CD4-positive, CD25-positive, alpha-beta regulatory T cell (primary cell): ENCODE data around the gene NF1. TPM values are rescaled to one million over a fixed set of nuclear protein-coding genes. Genes with fewer than 3 reads are reported as not detected.

Experiments
- ATAC-seq, 2 donors: fragments of 150-1000 bp; cut with Tn5 transposase; one replicate each; pipeline ENCODE4 v1.10.0; 2021; ENCODE audit warnings: low read depth in 2 of 2, moderate number of reproducible peaks in 2 of 2, moderate library complexity in 1 of 2
- DNase-seq, 3 donors: peaks; one replicate each; pipeline versions ENCODE4 v3.0.0 to v3.0.0-alpha.2; 2012 to 2022; ENCODE audit warnings: mixed read lengths in 1 of 3
- H3K27ac ChIP-seq: one replicate; pipeline ENCODE4 v1.7.0; 2013; ENCODE audit warnings: mild to moderate bottlenecking, low read length; ENCODE audit not compliant: insufficient read depth, poor library complexity, severe bottlenecking
- H3K27me3 ChIP-seq: one replicate; pipeline ENCODE4 v1.7.0; 2013; ENCODE audit warnings: low read length; ENCODE audit not compliant: control insufficient read depth, insufficient read depth
- H3K36me3 ChIP-seq: one replicate; pipeline ENCODE4 v1.7.0; 2013; ENCODE audit warnings: mild to moderate bottlenecking, low read length, moderate library complexity; ENCODE audit not compliant: control insufficient read depth, insufficient read depth
- H3K4me1 ChIP-seq: 2 replicates; pipeline ENCODE4 v1.7.0; 2013; ENCODE audit warnings: mild to moderate bottlenecking, low read length; ENCODE audit not compliant: insufficient read depth, control insufficient read depth, poor library complexity, severe bottlenecking
- H3K4me3 ChIP-seq: one replicate; pipeline ENCODE4 v1.7.0; 2013; ENCODE audit warnings: low read depth, mild to moderate bottlenecking, low read length, moderate library complexity
- H3K9me3 ChIP-seq, 2 experiments: 1 replicate in 1 of 2; 2 replicates in 1 of 2; pipeline ENCODE4 v1.7.0; 2013; ENCODE audit warnings: low read length in 2 of 2, mild to moderate bottlenecking in 1 of 2, moderate library complexity in 1 of 2; ENCODE audit not compliant: control insufficient read depth in 2 of 2
- H3K27ac Mint-ChIP-seq, 3 donors: one replicate each; pipeline ENCODE4 v1.8.0; 2020 to 2022; ENCODE audit warnings: mild to moderate bottlenecking in 3 of 3, mixed read lengths in 3 of 3, moderate library complexity in 2 of 3
- H3K27me3 Mint-ChIP-seq: one replicate; pipeline ENCODE4 v1.8.0; 2022; ENCODE audit warnings: mild to moderate bottlenecking, mixed read lengths
- H3K36me3 Mint-ChIP-seq: one replicate; pipeline ENCODE4 v1.8.0; 2020; ENCODE audit warnings: mixed read lengths
- H3K4me1 Mint-ChIP-seq, 4 donors: one replicate each; pipeline ENCODE4 v1.8.0; 2020 to 2022; ENCODE audit warnings: mixed read lengths in 4 of 4, mild to moderate bottlenecking in 1 of 4
- H3K4me3 Mint-ChIP-seq, 4 donors: one replicate each; pipeline ENCODE4 v1.8.0; 2020 to 2022; ENCODE audit warnings: mild to moderate bottlenecking in 4 of 4, mixed read lengths in 4 of 4, moderate library complexity in 3 of 4
- H3K9me3 Mint-ChIP-seq, 7 donors: one replicate each; pipeline ENCODE4 v1.8.0; 2020 to 2022; ENCODE audit warnings: mixed read lengths in 7 of 7, mild to moderate bottlenecking in 3 of 7, moderate library complexity in 2 of 7
- polyA plus RNA-seq, 4 donors: library from polyadenylated mRNA; unstranded; fragments of 300-500 nt; fragmentation: Illumina TruSeq; gene quantifications; one replicate each; pipeline ENCODE4 v1.2.3, GENCODE V29; 2021
- total RNA-seq: library from RNA; stranded (reverse); gene quantifications from one replicate; pipeline ENCODE4 v1.2.3, GENCODE V29; 2022

Gene NF1
- total and polyA plus RNA-seq, 5 donors from 2014 or later, result 19.7 to 47.3 (median 40.8) TPM

GRCh38 chr17:31415640-31416502, 321.1 kb downstream of the NF1 start:
- Mint-ChIP-seq H3K4me1 (no peaks in the 10 kb centered on the region), H3K27ac (no peak overlapping the region), H3K27me3 (peaks cover 12% of the 10 kb centered on the region), H3K9me3 (no peaks in the 10 kb centered on the region), H3K36me3 (no peaks in the 10 kb centered on the region), H3K4me3 (no peak overlapping the region)
- H3K4me1 ChIP-seq, result no peaks in the 10 kb centered on the region
- no peaks in the 10 kb centered on the region for H3K27me3 ChIP-seq
- H3K36me3 ChIP-seq, result no peaks in the 10 kb centered on the region
- H3K4me3 ChIP-seq, result no peak overlapping the region
- no peak overlapping the region for H3K27ac ChIP-seq
- H3K9me3 ChIP-seq, result no peaks in the 10 kb centered on the region
- ATAC-seq (no peak), DNase-seq (no peak)

DNA sequence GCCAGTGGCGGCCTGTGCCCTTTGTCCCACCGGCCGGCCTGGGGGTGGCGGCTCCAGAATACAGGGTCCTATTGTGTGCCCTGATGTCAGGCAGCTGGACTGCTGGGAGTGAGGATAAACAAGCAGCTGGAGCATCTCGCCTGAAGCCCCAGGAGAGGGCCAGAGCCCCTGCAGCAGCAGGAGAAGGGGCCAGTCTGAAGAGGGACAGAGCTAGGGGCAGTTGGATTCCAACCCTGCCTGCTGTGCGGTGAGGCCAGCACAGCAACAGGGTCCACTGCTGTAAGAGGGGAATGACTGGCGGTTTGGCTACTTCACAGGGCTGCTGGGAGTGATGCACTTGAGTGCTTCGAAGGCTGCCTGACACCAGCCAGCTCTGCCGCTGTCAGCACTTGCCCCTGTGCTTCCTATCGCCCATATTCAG, 321.7 kb downstream of the NF1 start:
- Histone ChIP-seq H3K9me3 (no peaks in the 10 kb centered on the region), H3K27me3 (no peaks in the 10 kb centered on the region), H3K27ac (no peak overlapping the region), H3K4me1 (no peaks in the 10 kb centered on the region), H3K4me3 (no peak overlapping the region), H3K36me3 (no peaks in the 10 kb centered on the region)
- no peak for ATAC-seq
- Mint-ChIP-seq H3K9me3 (no peaks in the 10 kb centered on the region), H3K4me1 (no peaks in the 10 kb centered on the region), H3K27ac (no peak overlapping the region), H3K27me3 (peaks cover 12% of the 10 kb centered on the region), H3K36me3 (no peaks in the 10 kb centered on the region), H3K4me3 (no peak overlapping the region)
- no peak for DNase-seq

GRCh38 chr17:31417051-31417792, 322.4 kb downstream of the NF1 start:
- no peak overlapping the region for H3K27ac Mint-ChIP-seq
- DNase-seq, result no peak
- peaks cover 0 to 2% of the 10 kb centered on the region in 2 experiments for H3K9me3 ChIP-seq

GRCh38 chr17:31418773-31419350, 324.1 kb downstream of the NF1 start:
- H3K4me1 Mint-ChIP-seq, result no peaks in the 10 kb centered on the region
- H3K27me3 Mint-ChIP-seq, result peaks cover 21% of the 10 kb centered on the region
- ATAC-seq (no peak), DNase-seq (no peak)
- H3K9me3 ChIP-seq, result peaks cover 0 to 2% of the 10 kb centered on the region in 2 experiments
- H3K4me1 ChIP-seq, result no peaks in the 10 kb centered on the region
- H3K36me3 Mint-ChIP-seq, result no peaks in the 10 kb centered on the region
- H3K36me3 ChIP-seq, result no peaks in the 10 kb centered on the region
- H3K4me3 ChIP-seq, result no peak overlapping the region
- H3K4me3 Mint-ChIP-seq, result no peak overlapping the region
- no peak overlapping the region for H3K27ac Mint-ChIP-seq
- no peak overlapping the region for H3K27ac ChIP-seq
- peaks cover 4% of the 10 kb centered on the region for H3K27me3 ChIP-seq
- peaks cover 0 to 10% (median 2%) of the 10 kb centered on the region in 7 donors for H3K9me3 Mint-ChIP-seq

More at GRCh38 chr17:31417051-31417792, 322.4 kb downstream of the NF1 start:
- Mint-ChIP-seq H3K9me3 (peaks cover 0 to 2% (median 0%) of the 10 kb centered on the region in 7 donors), H3K27me3 (peaks cover 13% of the 10 kb centered on the region), H3K36me3 (no peaks in the 10 kb centered on the region), H3K4me3 (no peak overlapping the region), H3K4me1 (no peaks in the 10 kb centered on the region)
- H3K4me3 ChIP-seq, result no peak overlapping the region
- H3K4me1 ChIP-seq, result no peaks in the 10 kb centered on the region
- no peak overlapping the region for H3K27ac ChIP-seq
- peaks cover 4% of the 10 kb centered on the region for H3K27me3 ChIP-seq
- no peak for ATAC-seq
- H3K36me3 ChIP-seq, result no peaks in the 10 kb centered on the region

DNA sequence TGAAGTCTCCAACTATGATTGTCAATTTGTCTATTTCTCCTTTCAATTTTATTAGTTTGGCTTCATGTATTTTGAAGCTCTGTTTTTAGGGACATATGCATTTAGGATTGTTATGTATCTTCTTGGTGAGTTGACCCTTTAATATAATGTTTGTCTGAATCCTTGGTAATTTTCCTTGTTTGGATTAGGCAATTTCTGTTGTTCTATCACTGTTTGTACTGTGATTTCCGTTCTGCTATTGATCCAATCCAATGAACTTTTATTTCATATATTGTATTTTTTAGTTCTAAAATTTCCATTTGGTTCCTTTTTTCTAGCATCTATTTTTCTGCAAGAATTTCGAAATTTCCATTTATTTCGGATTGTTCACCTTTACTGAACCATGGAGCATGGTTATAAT, 327.7 kb downstream of the NF1 start:
- DNase-seq (no peak), ATAC-seq (no peak)
- H3K27ac ChIP-seq, result no peak overlapping the region
- Mint-ChIP-seq H3K4me3 (no peak overlapping the region), H3K27me3 (peaks cover 17% of the 10 kb centered on the region), H3K36me3 (no peaks in the 10 kb centered on the region), H3K4me1 (no peaks in the 10 kb centered on the region), H3K27ac (no peak overlapping the region), H3K9me3 (peaks cover 0 to 10% (median 2%) of the 10 kb centered on the region in 7 donors)
- no peaks in the 10 kb centered on the region for H3K4me1 ChIP-seq
- peaks cover 0 to 2% of the 10 kb centered on the region in 2 experiments for H3K9me3 ChIP-seq
- H3K36me3 ChIP-seq, result no peaks in the 10 kb centered on the region
- peaks cover 4% of the 10 kb centered on the region for H3K27me3 ChIP-seq
- no peak overlapping the region for H3K4me3 ChIP-seq

DNA sequence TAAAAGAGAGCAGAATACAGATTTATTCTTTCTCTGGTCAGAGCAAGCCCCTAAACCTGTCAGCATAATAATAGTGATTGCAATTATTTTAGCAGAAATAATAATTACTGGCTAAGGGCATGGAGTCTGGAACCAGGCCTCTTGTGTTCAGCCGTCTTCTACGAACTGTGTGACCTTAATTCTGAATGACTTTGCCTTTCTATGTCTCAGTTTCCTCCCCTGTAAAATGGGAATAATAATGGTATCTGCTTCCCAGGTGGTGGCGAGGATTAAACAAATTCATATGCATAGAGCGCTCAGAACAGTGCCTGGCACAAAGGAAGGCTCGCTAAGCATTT, 330.1 kb downstream of the NF1 start:
- H3K4me1 Mint-ChIP-seq, result no peaks in the 10 kb centered on the region
- no peak overlapping the region for H3K27ac Mint-ChIP-seq
- Histone ChIP-seq H3K9me3 (peaks cover 0 to 2% of the 10 kb centered on the region in 2 experiments), H3K27ac (no peak overlapping the region), H3K36me3 (no peaks in the 10 kb centered on the region), H3K27me3 (peaks cover 4% of the 10 kb centered on the region), H3K4me1 (no peaks in the 10 kb centered on the region), H3K4me3 (no peak overlapping the region)
- H3K27me3 Mint-ChIP-seq, result peaks cover 9% of the 10 kb centered on the region
- H3K9me3 Mint-ChIP-seq, result peaks cover 0 to 10% (median 2%) of the 10 kb centered on the region in 7 donors
- DNase-seq, result no peak
- ATAC-seq, result no peak
- H3K36me3 Mint-ChIP-seq, result no peaks in the 10 kb centered on the region
- no peak overlapping the region for H3K4me3 Mint-ChIP-seq

- Mint-ChIP-seq H3K27me3 (peaks cover 9% of the 10 kb centered on the region), H3K27ac (no peak overlapping the region), H3K9me3 (peaks cover 0 to 10% (median 2%) of the 10 kb centered on the region in 7 donors), H3K4me3 (no peak overlapping the region), H3K36me3 (no peaks in the 10 kb centered on the region), H3K4me1 (no peaks in the 10 kb centered on the region)
- Histone ChIP-seq H3K27me3 (peaks cover 4% of the 10 kb centered on the region), H3K27ac (no peak overlapping the region), H3K4me1 (no peaks in the 10 kb centered on the region), H3K36me3 (no peaks in the 10 kb centered on the region), H3K4me3 (no peak overlapping the region), H3K9me3 (peaks cover 0 to 2% of the 10 kb centered on the region in 2 experiments)
- ATAC-seq (no peak), DNase-seq (no peak)
Measured at GRCh38 chr17:31425282-31426040, 330.7 kb downstream of the NF1 start.
